ENCODE data around the gene STIM1.

The STIM1 gene

DNA sequence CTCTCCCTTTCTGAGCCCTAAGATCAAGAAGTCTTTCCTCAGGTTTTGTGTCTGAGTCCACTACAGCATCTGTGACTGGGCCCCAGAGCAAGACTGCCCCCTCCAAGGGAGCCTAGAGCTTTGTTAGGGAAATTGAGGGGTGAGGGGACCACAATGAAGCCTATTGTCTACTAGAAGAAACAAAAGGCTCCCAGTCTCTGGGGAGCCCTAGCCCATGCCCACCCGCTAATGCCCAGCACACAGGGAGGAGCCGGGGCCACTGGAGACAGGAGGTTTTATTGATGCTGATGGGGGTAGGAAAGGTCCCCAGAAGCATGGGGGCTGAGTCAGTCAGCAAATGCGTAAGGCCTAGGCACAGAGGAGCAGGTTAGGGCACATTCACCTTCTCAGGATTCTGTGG is 28.7 kb upstream of the STIM1 start:
- no peak overlapping the region for H3K4me3 ChIP-seq (ENCODE audit: low read depth, low read length)
- ChIA-PET CTCF (interaction anchor here (1.0 to 1.9 kb wide), 5 partner anchors 12 to 23 kb away, joined by 3 to 7 read pairs (median 4); no protein-coding TSS in a partner anchor), POLR2A (no interaction called here)
- TF ChIP-seq, protein P1, sequence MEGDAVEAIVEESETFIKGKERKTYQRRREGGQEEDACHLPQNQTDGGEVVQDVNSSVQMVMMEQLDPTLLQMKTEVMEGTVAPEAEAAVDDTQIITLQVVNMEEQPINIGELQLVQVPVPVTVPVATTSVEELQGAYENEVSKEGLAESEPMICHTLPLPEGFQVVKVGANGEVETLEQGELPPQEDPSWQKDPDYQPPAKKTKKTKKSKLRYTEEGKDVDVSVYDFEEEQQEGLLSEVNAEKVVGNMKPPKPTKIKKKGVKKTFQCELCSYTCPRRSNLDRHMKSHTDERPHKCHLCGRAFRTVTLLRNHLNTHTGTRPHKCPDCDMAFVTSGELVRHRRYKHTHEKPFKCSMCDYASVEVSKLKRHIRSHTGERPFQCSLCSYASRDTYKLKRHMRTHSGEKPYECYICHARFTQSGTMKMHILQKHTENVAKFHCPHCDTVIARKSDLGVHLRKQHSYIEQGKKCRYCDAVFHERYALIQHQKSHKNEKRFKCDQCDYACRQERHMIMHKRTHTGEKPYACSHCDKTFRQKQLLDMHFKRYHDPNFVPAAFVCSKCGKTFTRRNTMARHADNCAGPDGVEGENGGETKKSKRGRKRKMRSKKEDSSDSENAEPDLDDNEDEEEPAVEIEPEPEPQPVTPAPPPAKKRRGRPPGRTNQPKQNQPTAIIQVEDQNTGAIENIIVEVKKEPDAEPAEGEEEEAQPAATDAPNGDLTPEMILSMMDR (IDR thresholded peaks at IDR 0.05; ENCODE audit: insufficient read depth, low read length, missing control alignments), result no peak
- no peak for DNase-seq (ENCODE audit: low read depth, low spot score)

DNA sequence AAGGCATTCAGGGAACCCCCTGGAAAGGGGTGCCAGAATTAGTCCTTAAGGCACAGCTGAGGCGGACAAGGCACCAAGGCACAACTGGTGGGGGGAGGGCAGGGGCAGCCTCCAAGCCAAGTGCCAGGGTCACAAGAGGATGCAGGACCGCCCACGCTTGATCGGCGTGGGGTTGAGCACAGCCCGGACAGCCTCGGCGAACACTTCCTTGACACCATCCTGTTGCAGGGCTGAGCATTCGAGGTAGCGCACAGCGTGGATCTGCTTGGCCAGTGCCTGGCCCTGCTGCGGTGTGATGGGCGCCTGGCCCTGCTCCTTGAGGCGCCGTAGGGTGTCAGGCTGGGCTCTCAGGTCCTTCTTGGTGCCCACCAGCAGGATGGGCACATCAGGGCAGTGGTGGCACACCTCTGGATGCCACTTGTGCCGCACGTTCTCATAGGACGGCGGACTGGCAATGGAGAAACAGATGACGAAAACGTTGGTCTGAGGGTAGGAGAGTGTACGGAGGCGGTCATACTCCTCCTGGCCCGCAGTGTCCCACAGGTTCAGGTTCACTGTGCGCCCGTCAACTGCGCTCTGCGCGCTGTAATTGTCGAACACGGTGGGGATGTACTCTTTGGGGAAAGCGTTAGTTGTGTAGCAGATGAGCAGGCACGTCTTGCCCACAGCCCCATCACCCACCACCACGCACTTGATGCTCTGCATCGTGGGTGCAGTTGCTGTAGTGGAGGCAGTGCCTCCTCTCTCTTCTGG is 27.9 kb upstream of the STIM1 start:
- DNase-seq (ENCODE audit: low read depth, low spot score), result no peak
- CTCF ChIA-PET, result interaction anchor here (1.4 to 1.5 kb wide), 2 partner anchors 14 to 21 kb away, joined by 4 read pairs; no protein-coding TSS in a partner anchor
- POLR2A ChIA-PET, result no interaction called here
- TF ChIP-seq, protein P1 (IDR thresholded peaks at IDR 0.05; ENCODE audit: insufficient read depth, low read length, missing control alignments), result no peak
- H3K4me3 ChIP-seq (ENCODE audit: low read depth, low read length), result no peak overlapping the region

DNA sequence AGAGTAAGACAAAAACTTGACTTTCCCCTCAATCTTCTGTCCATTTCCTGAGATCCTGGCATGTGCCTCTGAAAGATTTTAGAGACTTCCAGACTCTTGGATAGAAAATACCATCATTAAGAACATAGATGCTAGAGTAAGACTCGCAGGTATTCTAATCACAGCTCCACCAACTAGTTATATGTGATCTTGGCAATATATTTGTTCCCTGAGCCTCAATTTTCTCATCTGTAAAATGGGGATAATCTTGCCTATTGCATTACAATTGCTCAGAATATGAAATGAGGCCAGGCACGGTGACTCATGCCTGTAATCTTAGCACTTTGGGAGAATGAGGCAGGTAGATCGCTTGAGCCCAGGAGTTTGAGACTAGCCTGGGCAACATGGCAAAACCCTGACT is 25.4 kb upstream of the STIM1 start:
- TF ChIP-seq, protein P1 (IDR thresholded peaks at IDR 0.05; ENCODE audit: insufficient read depth, low read length, missing control alignments), result no peak
- DNase-seq (ENCODE audit: low read depth, low spot score), result no peak
- H3K4me3 ChIP-seq (ENCODE audit: low read depth, low read length), result no peak overlapping the region
- CTCF ChIA-PET, result interaction anchor here (17.5 to 27.1 kb wide), 2 partner anchors 18 to 229 kb away, joined by 332 to 1868 read pairs; partner anchors contain the start of genes RHOG and STIM1
- POLR2A ChIA-PET, result interaction anchor here (1.2 kb wide), 1 partner anchor 9 kb away, joined by 3 read pairs; no protein-coding TSS in a partner anchor

DNA sequence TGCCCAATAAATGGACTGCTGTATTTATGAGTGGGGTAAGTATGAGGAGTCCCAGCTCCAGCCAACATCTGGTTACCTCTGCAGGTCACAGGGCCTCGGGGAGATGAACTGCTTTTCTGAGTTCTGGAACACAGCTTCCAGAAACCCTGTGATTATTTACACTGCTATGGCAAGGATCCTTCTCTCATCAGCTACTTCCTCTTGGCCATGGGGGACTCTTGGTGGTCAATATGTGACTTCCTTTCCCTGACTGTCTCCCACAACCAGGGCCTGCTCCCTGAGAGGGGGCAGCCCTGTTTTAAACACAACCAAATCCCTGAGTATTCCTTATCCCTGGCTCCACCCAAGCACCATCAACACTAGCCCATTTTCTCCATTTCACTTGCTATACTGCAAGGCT is 24.7 kb upstream of the STIM1 start:
- ChIA-PET CTCF (interaction anchor here (1.1 to 27.1 kb wide), 3 partner anchors 17 to 228 kb away, joined by 3 to 1868 read pairs (median 332); partner anchors contain the start of genes RHOG and STIM1), POLR2A (interaction anchor here (1.2 kb wide), 1 partner anchor 8 kb away, joined by 3 read pairs; no protein-coding TSS in a partner anchor)
- DNase-seq (ENCODE audit: low read depth, low spot score), result no peak

DNA sequence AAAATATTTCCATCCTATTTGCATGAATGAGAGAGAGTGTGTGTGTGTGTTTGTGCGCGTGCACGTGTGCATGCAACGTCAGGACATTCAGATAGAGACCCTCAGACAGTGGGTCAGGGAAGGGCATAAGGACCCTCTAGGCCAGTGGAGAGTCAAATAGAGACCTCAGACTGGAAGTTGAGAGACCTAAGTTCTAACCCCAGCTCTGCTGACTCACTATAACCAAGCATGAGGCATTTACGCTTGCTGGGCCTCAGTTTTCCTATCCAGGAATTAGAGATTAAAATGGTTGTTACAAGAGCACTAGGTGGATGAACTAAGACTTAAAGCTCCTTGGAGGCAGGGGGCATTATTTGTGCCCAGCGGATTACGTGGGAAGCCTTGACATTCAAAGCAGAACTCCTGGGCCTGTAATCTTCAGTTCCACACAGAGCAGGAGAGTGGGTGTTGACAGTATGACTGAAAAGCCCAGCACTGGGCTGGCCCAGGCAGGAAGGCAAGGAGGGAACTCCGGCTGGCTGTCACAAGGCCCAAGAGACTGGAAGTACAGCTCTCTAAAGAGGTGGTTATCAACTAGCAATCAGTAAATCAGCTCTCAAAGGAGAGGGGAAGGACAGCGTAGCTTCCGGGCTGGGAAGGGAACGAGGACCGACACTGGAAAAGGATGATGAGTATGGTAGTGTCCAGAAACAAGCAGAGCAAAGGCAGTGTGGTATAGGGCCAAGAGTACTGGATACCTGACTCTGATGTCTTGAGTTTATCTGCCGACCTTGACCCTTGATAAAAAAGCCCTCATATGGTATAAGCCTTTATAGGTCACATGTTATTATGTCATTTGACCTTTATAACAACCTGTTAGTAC is 23.9 kb upstream of the STIM1 start:
- no peak for DNase-seq (ENCODE audit: low read depth, low spot score)
- TF ChIP-seq, protein P1 (IDR thresholded peaks at IDR 0.05; ENCODE audit: insufficient read depth, low read length, missing control alignments), result no peak
- ChIA-PET POLR2A (no interaction called here), CTCF (interaction anchor here (0.9 to 27.1 kb wide), 4 partner anchors 16 to 227 kb away, joined by 3 to 1868 read pairs (median 168); partner anchors contain the start of genes PGAP2, RHOG and STIM1)
- no peak overlapping the region for H3K4me3 ChIP-seq (ENCODE audit: low read depth, low read length)

More for the DNA sequence above, 24.7 kb upstream of the STIM1 start:
- TF ChIP-seq, protein P1 (IDR thresholded peaks at IDR 0.05; ENCODE audit: insufficient read depth, low read length, missing control alignments), result no peak
- H3K4me3 ChIP-seq (ENCODE audit: low read depth, low read length), result no peak overlapping the region
